WERI-Rb-1 (cell line): ENCODE results near the gene AATK.
A peak's percentile ranks its signal among the peaks of the same experiment; 100 is the strongest.

Experiments
- DNase-seq: peaks from one replicate; pipeline ENCODE4 v3.0.0-alpha.2; 2020
- H3K27ac ChIP-seq: fragments of 250-450 bp; sonication (Bioruptor Pico); 2 replicates; pipeline ENCODE4 v1.5.1; 2020; ENCODE audit warnings: mild to moderate bottlenecking, moderate library complexity
- H3K27me3 ChIP-seq: fragments of 250-450 bp; sonication (Bioruptor Pico); 2 replicates; pipeline ENCODE4 v1.5.1; 2021; ENCODE audit warnings: mild to moderate bottlenecking, low read depth, moderate library complexity; ENCODE audit not compliant: insufficient read depth, severe bottlenecking
- H3K36me3 ChIP-seq: fragments of 250-450 bp; sonication (Bioruptor Pico); 2 replicates; pipeline ENCODE4 v1.5.1; 2020; ENCODE audit warnings: mild to moderate bottlenecking, moderate library complexity
- H3K4me3 ChIP-seq: 2 replicates; pipeline ENCODE4 v1.5.1; 2011; ENCODE audit warnings: low read depth, mild to moderate bottlenecking, control low read depth, low read length
- H3K9me3 ChIP-seq: fragments of 250-450 bp; sonication (Bioruptor Pico); 2 replicates; pipeline ENCODE4 v1.5.1; 2021; ENCODE audit warnings: mild to moderate bottlenecking, moderate library complexity; ENCODE audit not compliant: severe bottlenecking
- CTCF ChIP-seq: IDR thresholded peaks from 2 replicates; pipeline ENCODE4 v1.5.1; 2011; ENCODE audit warnings: low read depth, mild to moderate bottlenecking, control low read depth, inconsistent platforms, low read length

The AATK gene

GRCh38 chr17:81103379-81103778 lies 62.6 kb downstream of the AATK start:
- no peak for TF ChIP-seq CTCF
- Histone ChIP-seq H3K4me3 (no peak overlapping the region), H3K27me3 (no peaks in the 10 kb centered on the region), H3K9me3 (no peaks in the 10 kb centered on the region), H3K36me3 (peaks cover 94% of the 10 kb centered on the region), H3K27ac (no peak overlapping the region)
- no peak for DNase-seq

GRCh38 chr17:81102869-81103268 lies 63.2 kb downstream of the AATK start:
- peaks cover 90% of the 10 kb centered on the region for H3K36me3 ChIP-seq
- H3K27me3 ChIP-seq, result no peaks in the 10 kb centered on the region
- no peak overlapping the region for H3K4me3 ChIP-seq
- 0 out of 2 replicates have a peak overlapping the region, but pooled peaks have one; percentile 11 for H3K27ac ChIP-seq
- no peak for TF ChIP-seq CTCF
- H3K9me3 ChIP-seq, result no peaks in the 10 kb centered on the region
- no peak for DNase-seq

GRCh38 chr17:81102352-81102751 lies 63.7 kb downstream of the AATK start:
- no peak for TF ChIP-seq CTCF
- Histone ChIP-seq H3K9me3 (no peaks in the 10 kb centered on the region), H3K4me3 (no peak overlapping the region), H3K36me3 (peaks cover 89% of the 10 kb centered on the region), H3K27me3 (no peaks in the 10 kb centered on the region), H3K27ac (0 out of 2 replicates have a peak overlapping the region, but pooled peaks have one; percentile 11)
- no peak for DNase-seq

- no peaks in the 10 kb centered on the region for H3K27me3 ChIP-seq
- H3K4me3 ChIP-seq, result no peak overlapping the region
- peak overlapping the region; percentile 4; the same call in 1 of the 2 replicates for H3K27ac ChIP-seq
- peak; percentile 100 for TF ChIP-seq CTCF
- peak; percentile 94 for DNase-seq
- H3K9me3 ChIP-seq, result no peaks in the 10 kb centered on the region
- peaks cover 85% of the 10 kb centered on the region for H3K36me3 ChIP-seq
Measured at GRCh38 chr17:81101614-81102306, 64.3 kb downstream of the AATK start.

GRCh38 chr17:81100668-81101067 lies 65.4 kb downstream of the AATK start:
- no peak for DNase-seq
- Histone ChIP-seq H3K27me3 (no peaks in the 10 kb centered on the region), H3K4me3 (no peak overlapping the region)

More at GRCh38 chr17:81100668-81101067, 65.4 kb downstream of the AATK start:
- H3K36me3 ChIP-seq, result peaks cover 85% of the 10 kb centered on the region
- H3K9me3 ChIP-seq, result no peaks in the 10 kb centered on the region
- TF ChIP-seq CTCF, result no peak
- H3K27ac ChIP-seq, result no peak overlapping the region
